HepG2 (cell line): ENCODE results near the gene RPRD2. TPM values are rescaled to one million over a fixed set of nuclear protein-coding genes. Genes with fewer than 3 reads are reported as not detected.
A peak's percentile ranks its signal among the peaks of the same experiment; 100 is the strongest.

Experiments
- ARID2 ChIP-seq: sonication (generic); formaldehyde crosslinking; IDR thresholded peaks from 2 replicates; pipeline ENCODE4 v1.8.1; 2022; ENCODE audit warnings: mild to moderate bottlenecking, missing genetic modification reagents, borderline replicate concordance
- ATF1 ChIP-seq: IDR thresholded peaks from 2 replicates; pipeline ENCODE4 v1.6.1; 2016; ENCODE audit warnings: mild to moderate bottlenecking, control low read depth
- EP300 ChIP-seq, 3 experiments: sonication (generic) in 1 of 3; formaldehyde crosslinking in 1 of 3; IDR thresholded peaks; 2 replicates each; pipeline versions ENCODE4 v1.5.1 to v1.6.1; 2011 to 2020; ENCODE audit warnings: low read depth in 2 of 3, low read length in 2 of 3, borderline replicate concordance in 1 of 3, improper control_type of control experiment in 1 of 3, mild to moderate bottlenecking in 1 of 3, missing genetic modification reagents in 1 of 3, moderate library complexity in 1 of 3
- HMGA1 ChIP-seq: sonication (generic); formaldehyde crosslinking; conservative IDR thresholded peaks from 2 replicates; pipeline ENCODE4 v1.4.0; 2020; ENCODE audit warnings: missing genetic modification reagents
- NFYB ChIP-seq: sonication (generic); formaldehyde crosslinking; IDR thresholded peaks from 2 replicates; pipeline ENCODE4 v1.4.0; 2020; ENCODE audit warnings: missing genetic modification reagents
- PHF5A ChIP-seq: IDR thresholded peaks from one replicate; pipeline ENCODE4 v1.6.1; 2018; ENCODE audit warnings: low read depth, missing genetic modification reagents; ENCODE audit not compliant: unreplicated experiment
- POGZ ChIP-seq: sonication (generic); formaldehyde crosslinking; IDR thresholded peaks from 2 replicates; pipeline ENCODE4 v1.4.0; 2020; ENCODE audit warnings: mild to moderate bottlenecking, missing genetic modification reagents
- RELA ChIP-seq: sonication (generic); formaldehyde crosslinking; IDR thresholded peaks from 2 replicates; pipeline ENCODE4 v1.4.0; 2020; ENCODE audit warnings: missing genetic modification reagents
- SOX13 ChIP-seq, 3 experiments: fragments of 450-650 bp in 1 of 3; sonication (generic) in 1 of 3; formaldehyde crosslinking in 1 of 3; IDR thresholded peaks in 2 of 3; conservative IDR thresholded peaks in 1 of 3; 2 replicates each; pipeline versions ENCODE4 v1.5.0 to v1.6.1; 2016 to 2020; ENCODE audit warnings: antibody characterized with exemption in 1 of 3, mild to moderate bottlenecking in 1 of 3, missing compliant biosample characterization in 1 of 3, missing genetic modification reagents in 1 of 3, moderate library complexity in 1 of 3
- SOX5 ChIP-seq: IDR thresholded peaks from 2 replicates; pipeline ENCODE4 v1.6.1; 2016; ENCODE audit warnings: borderline replicate concordance
- SP140L ChIP-seq: sonication (generic); formaldehyde crosslinking; IDR thresholded peaks from 2 replicates; pipeline ENCODE4 v1.4.0; 2020; ENCODE audit warnings: missing genetic modification reagents, borderline replicate concordance
- SRF ChIP-seq: IDR thresholded peaks from 2 replicates; pipeline ENCODE4 v1.6.1; 2011; ENCODE audit warnings: mild to moderate bottlenecking, low read depth, low read length, moderate library complexity
- TEAD2 ChIP-seq: sonication (generic); formaldehyde crosslinking; IDR thresholded peaks from 2 replicates; pipeline ENCODE4 v1.9.0; 2021; ENCODE audit warnings: missing genetic modification reagents
- ZBTB3 ChIP-seq: sonication (generic); formaldehyde crosslinking; IDR thresholded peaks from 2 replicates; pipeline ENCODE4 v1.4.0; 2020; ENCODE audit warnings: low read depth, mild to moderate bottlenecking, moderate library complexity, missing genetic modification reagents, borderline replicate concordance
- ZBTB4 ChIP-seq: sonication (generic); formaldehyde crosslinking; IDR thresholded peaks from 2 replicates; pipeline ENCODE4 v1.4.0; 2020; ENCODE audit warnings: missing genetic modification reagents, mild to moderate bottlenecking, borderline replicate concordance
- ZNF224 ChIP-seq: sonication (generic); formaldehyde crosslinking; IDR thresholded peaks from 2 replicates; pipeline ENCODE4 v1.5.0; 2020; ENCODE audit warnings: mild to moderate bottlenecking, missing genetic modification reagents
- ZNF335 ChIP-seq: sonication (generic); formaldehyde crosslinking; IDR thresholded peaks from 2 replicates; pipeline ENCODE4 v1.4.0; 2020; ENCODE audit warnings: missing genetic modification reagents
- ZNF468 ChIP-seq: sonication (generic); formaldehyde crosslinking; IDR thresholded peaks from 2 replicates; pipeline ENCODE4 v1.8.0; 2022; ENCODE audit warnings: mild to moderate bottlenecking, moderate library complexity, missing genetic modification reagents
- ZNF547 ChIP-seq: sonication (generic); formaldehyde crosslinking; IDR thresholded peaks from 2 replicates; pipeline ENCODE4 v1.5.1; 2020; ENCODE audit warnings: mild to moderate bottlenecking, missing genetic modification reagents
- ZNF614 ChIP-seq: IDR thresholded peaks from 2 replicates; pipeline ENCODE4 v1.6.1; 2018; ENCODE audit warnings: missing biosample characterization, missing genetic modification reagents, inconsistent platforms, borderline replicate concordance
- ZNF761 ChIP-seq: sonication (generic); formaldehyde crosslinking; conservative IDR thresholded peaks from 2 replicates; pipeline ENCODE4 v1.4.0; 2020; ENCODE audit warnings: mild to moderate bottlenecking, missing genetic modification reagents
- ZNF784 ChIP-seq: sonication (generic); formaldehyde crosslinking; IDR thresholded peaks from 2 replicates; pipeline ENCODE4 v1.5.1; 2020; ENCODE audit warnings: missing genetic modification reagents, mild to moderate bottlenecking, borderline replicate concordance
- polyA plus RNA-seq, 8 experiments: library from polyadenylated mRNA; depleted of rRNA in 3 of 8; stranded (reverse) in 7 of 8; unstranded in 1 of 8; fragments of >200 nt; fragmentation: Illumina TruSeq in 4 of 8; extraction: Trizol in 4 of 8; gene quantifications; 2 replicates each; pipeline versions ENCODE4 v1.2.1 to v1.2.3, GENCODE V29; 2011 to 2016; ENCODE audit warnings: low read depth in 4 of 8, missing spikeins in 1 of 8, mixed read lengths in 1 of 8; ENCODE audit not compliant: insufficient read depth in 1 of 8
- total RNA-seq, 5 experiments: library from RNA; depleted of rRNA; stranded (reverse); fragments of >200 nt; fragmentation: Illumina TruSeq; extraction: Trizol; gene quantifications; 2 replicates each; pipeline ENCODE4 v1.2.3, GENCODE V29; 2016; ENCODE audit warnings: low read depth in 1 of 5
- TF ChIP-seq, protein P1 (sequence below): sonication (generic); formaldehyde crosslinking; IDR thresholded peaks from 2 replicates; pipeline ENCODE4 v1.8.0; 2022; ENCODE audit warnings: missing genetic modification reagents, mild to moderate bottlenecking, borderline replicate concordance
- TF ChIP-seq, protein P2 (sequence below): sonication (generic); formaldehyde crosslinking; IDR thresholded peaks from 2 replicates; pipeline ENCODE4 v1.4.0; 2020; ENCODE audit warnings: missing genetic modification reagents; ENCODE audit errors: not compliant biosample characterization

The RPRD2 gene
- total and polyA plus RNA-seq, 2 of the 13 experiments (the other 11 are each of a cell fraction or from before 2014, with no cell fraction given): 8.0 to 8.9 TPM

- TF ChIP-seq SOX13 (IDR thresholded peaks at IDR 0.05) (no peak), SOX13 (CRISPR knock-in tag; conservative IDR thresholded peaks at IDR 0.05 in 1 of 2, IDR thresholded peaks at IDR 0.05 in 1 of 2) (peak in 1 of 2 experiments; percentile 45; a peak in 1 of 4 replicates), ZBTB3 (CRISPR knock-in tag) (no peak), EP300 (IDR thresholded peaks at IDR 0.05; ENCODE audit: low read depth in 2 of 2, low read length in 2 of 2) (no peak), EP300 (CRISPR knock-in tag; IDR thresholded peaks at IDR 0.05; ENCODE audit: borderline replicate concordance) (no peak), ZNF547 (no peak), NFYB (CRISPR knock-in tag) (no peak), SRF (no peak), ZNF761 (CRISPR knock-in tag) (no peak), ZNF784 (CRISPR knock-in tag) (no peak), RELA (CRISPR knock-in tag) (no peak), POGZ (CRISPR knock-in tag) (no peak), ZBTB4 (CRISPR knock-in tag) (no peak), TEAD2 (no peak), SOX5 (CRISPR knock-in tag) (0 out of 2 replicates have a peak, but pooled peaks have one; percentile 9), ARID2 (no peak), ZNF335 (CRISPR knock-in tag) (no peak), ZNF224 (no peak), ATF1 (CRISPR knock-in tag) (no peak), PHF5A (CRISPR knock-in tag) (no peak), HMGA1 (CRISPR knock-in tag) (no peak), ZNF468 (CRISPR knock-in tag) (no peak), ZNF614 (CRISPR knock-in tag) (no peak), SP140L (no peak)
- TF ChIP-seq, protein P1, sequence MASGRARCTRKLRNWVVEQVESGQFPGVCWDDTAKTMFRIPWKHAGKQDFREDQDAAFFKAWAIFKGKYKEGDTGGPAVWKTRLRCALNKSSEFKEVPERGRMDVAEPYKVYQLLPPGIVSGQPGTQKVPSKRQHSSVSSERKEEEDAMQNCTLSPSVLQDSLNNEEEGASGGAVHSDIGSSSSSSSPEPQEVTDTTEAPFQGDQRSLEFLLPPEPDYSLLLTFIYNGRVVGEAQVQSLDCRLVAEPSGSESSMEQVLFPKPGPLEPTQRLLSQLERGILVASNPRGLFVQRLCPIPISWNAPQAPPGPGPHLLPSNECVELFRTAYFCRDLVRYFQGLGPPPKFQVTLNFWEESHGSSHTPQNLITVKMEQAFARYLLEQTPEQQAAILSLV (CRISPR knock-in tag): no peak
- TF ChIP-seq, protein P2, sequence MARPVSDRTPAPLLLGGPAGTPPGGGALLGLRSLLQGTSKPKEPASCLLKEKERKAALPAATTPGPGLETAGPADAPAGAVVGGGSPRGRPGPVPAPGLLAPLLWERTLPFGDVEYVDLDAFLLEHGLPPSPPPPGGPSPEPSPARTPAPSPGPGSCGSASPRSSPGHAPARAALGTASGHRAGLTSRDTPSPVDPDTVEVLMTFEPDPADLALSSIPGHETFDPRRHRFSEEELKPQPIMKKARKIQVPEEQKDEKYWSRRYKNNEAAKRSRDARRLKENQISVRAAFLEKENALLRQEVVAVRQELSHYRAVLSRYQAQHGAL (CRISPR knock-in tag): no peak
Measured at GRCh38 chr1:150516616-150517015, 152.7 kb downstream of the RPRD2 start (continued).
